Gastroesophageal sphincter (tissue), 4 donors: ENCODE data around the gene NEU4. TPM values are rescaled to one million over a fixed set of nuclear protein-coding genes. Genes with fewer than 3 reads are reported as not detected.

ENCODE experiments used
- ATAC-seq: fragments of 150-250 bp; one replicate; pipeline ENCODE4 v1.9.1; 2016; ENCODE audit warnings: mild to moderate bottlenecking, moderate library complexity
- H3K27ac ChIP-seq, 4 donors: fragments of 200-600 bp; sonication (generic) in 3 of 4; 1 replicate in 3 of 4; 2 replicates in 1 of 4; pipeline ENCODE4 v1.5.1; 2016 to 2019
- H3K27me3 ChIP-seq: fragments of 200-600 bp; sonication (generic); one replicate; pipeline ENCODE4 v1.5.1; 2019
- H3K36me3 ChIP-seq, 2 donors: fragments of 200-600 bp; sonication (generic); one replicate each; pipeline ENCODE4 v1.5.1; 2019; ENCODE audit warnings: control low read depth in 1 of 2
- H3K4me1 ChIP-seq, 3 donors: fragments of 200-600 bp; sonication (generic); 1 replicate in 2 of 3; 2 replicates in 1 of 3; pipeline ENCODE4 v1.5.1; 2016 to 2019; ENCODE audit warnings: control low read depth in 2 of 3
- H3K4me3 ChIP-seq, 2 donors: fragments of 200-600 bp; sonication (generic); one replicate each; pipeline ENCODE4 v1.5.1; 2019; ENCODE audit warnings: mild to moderate bottlenecking in 1 of 2, moderate library complexity in 1 of 2
- H3K9me3 ChIP-seq, 3 donors: fragments of 200-600 bp; sonication (generic); one replicate each; pipeline ENCODE4 v1.5.1; 2017 to 2019; ENCODE audit warnings: control low read depth in 2 of 3
- CTCF ChIP-seq, 4 experiments: fragments of 200-600 bp in 2 of 4; fragments of 450-650 bp in 2 of 4; sonication (generic) in 1 of 4; IDR thresholded peaks; one replicate each; pipeline ENCODE4 v1.5.1; 2017 to 2019; ENCODE audit warnings: antibody characterized with exemption in 4 of 4, mild to moderate bottlenecking in 2 of 4, moderate library complexity in 2 of 4
- EP300 ChIP-seq: sonication (generic); formaldehyde crosslinking; IDR thresholded peaks from one replicate; pipeline ENCODE4 v1.6.1; 2017; ENCODE audit warnings: antibody characterized with exemption, mild to moderate bottlenecking
- POLR2A ChIP-seq, 2 donors: fragments of 450-650 bp; IDR thresholded peaks; one replicate each; pipeline ENCODE4 v1.6.1; 2017; ENCODE audit warnings: antibody characterized with exemption in 2 of 2, mild to moderate bottlenecking in 2 of 2, moderate library complexity in 1 of 2
- POLR2AphosphoS5 ChIP-seq: sonication (generic); formaldehyde crosslinking; IDR thresholded peaks from one replicate; pipeline ENCODE4 v1.6.1; 2017; ENCODE audit warnings: antibody characterized with exemption
- WGBS, 2 donors: methylation state at CpG; one replicate each; pipeline ENCODE4 v1.1.5; 2018; ENCODE audit warnings: low coverage in 1 of 2; 5-methylcytosine and 5-hydroxymethylcytosine counted together
- total RNA-seq, 4 donors: library from RNA; depleted of rRNA; stranded (reverse); fragments of >200 nt; gene quantifications; one replicate each; pipeline ENCODE4 v1.1.0, GENCODE V29; 2016

Gene NEU4
- total RNA-seq, 4 donors from 2014 or later: 0.47 to 2.0 TPM; not detected in 2

- no peak overlapping the region for H3K4me3 ChIP-seq
- H3K36me3 ChIP-seq: no peaks in the 10 kb centered on the region
- H3K27ac ChIP-seq: no peak overlapping the region
- 75 to 84% methylated on average over 6 to 15 of the region's 17 CpGs for WGBS, 2 donors
- peaks cover 0 to 18% (median 12%) of the 10 kb centered on the region in 3 donors for H3K4me1 ChIP-seq
- no peak for TF ChIP-seq CTCF (IDR thresholded peaks at IDR 0.05)
- TF ChIP-seq POLR2A (IDR thresholded peaks at IDR 0.05): no peak
- no peak for TF ChIP-seq POLR2AphosphoS5
- H3K9me3 ChIP-seq: no peaks in the 10 kb centered on the region
- H3K27me3 ChIP-seq: peaks cover 32% of the 10 kb centered on the region
- no peak for ATAC-seq
Measured at GRCh38 chr2:241808051-241808720, 807 bp upstream of the NEU4 start.

GRCh38 chr2:241809383-241810306 is 652 bp downstream of the NEU4 start:
- 71 to 100% methylated on average over 1 to 8 of the region's 29 CpGs for WGBS, 2 donors
- Histone ChIP-seq H3K36me3 (no peaks in the 10 kb centered on the region), H3K4me1 (peaks cover 0 to 4% (median 0%) of the 10 kb centered on the region in 3 donors), H3K4me3 (no peak overlapping the region), H3K27ac (no peak overlapping the region), H3K27me3 (peaks cover 32% of the 10 kb centered on the region), H3K9me3 (no peaks in the 10 kb centered on the region)
- ATAC-seq: no peak
- TF ChIP-seq POLR2AphosphoS5 (no peak), EP300 (no peak), CTCF (IDR thresholded peaks at IDR 0.05) (no peak), POLR2A (IDR thresholded peaks at IDR 0.05) (no peak)

- Histone ChIP-seq H3K9me3 (no peaks in the 10 kb centered on the region), H3K27me3 (peaks cover 37% of the 10 kb centered on the region), H3K4me3 (no peak overlapping the region), H3K27ac (no peak overlapping the region), H3K4me1 (no peaks in the 10 kb centered on the region), H3K36me3 (no peaks in the 10 kb centered on the region)
- TF ChIP-seq POLR2AphosphoS5 (no peak), POLR2A (IDR thresholded peaks at IDR 0.05) (no peak), CTCF (IDR thresholded peaks at IDR 0.05) (no peak), EP300 (no peak)
- no peak for ATAC-seq
- WGBS, 2 donors: 53% methylated on average over 2 of the region's 28 CpGs; no CpG with 5 or more reads in 1 of the 2 donors
Measured at GRCh38 chr2:241810307-241811200, 1.6 kb downstream of the NEU4 start.

GRCh38 chr2:241811201-241811951 is 2.4 kb downstream of the NEU4 start:
- no peak for TF ChIP-seq EP300
- no peak for TF ChIP-seq CTCF (IDR thresholded peaks at IDR 0.05)
- no peak for TF ChIP-seq POLR2A (IDR thresholded peaks at IDR 0.05)
- no peak for TF ChIP-seq POLR2AphosphoS5
- no peak for ATAC-seq
- H3K27me3 ChIP-seq: peaks cover 45% of the 10 kb centered on the region
- no peaks in the 10 kb centered on the region for H3K36me3 ChIP-seq
- no peak overlapping the region for H3K27ac ChIP-seq
- WGBS, 2 donors: 40% methylated on average over 1 of the region's 27 CpGs
- no peak overlapping the region for H3K4me3 ChIP-seq
- no peaks in the 10 kb centered on the region for H3K9me3 ChIP-seq
- H3K4me1 ChIP-seq: no peaks in the 10 kb centered on the region
